ENCODE measurements around the gene ST3GAL6.

The ST3GAL6 gene

DNA sequence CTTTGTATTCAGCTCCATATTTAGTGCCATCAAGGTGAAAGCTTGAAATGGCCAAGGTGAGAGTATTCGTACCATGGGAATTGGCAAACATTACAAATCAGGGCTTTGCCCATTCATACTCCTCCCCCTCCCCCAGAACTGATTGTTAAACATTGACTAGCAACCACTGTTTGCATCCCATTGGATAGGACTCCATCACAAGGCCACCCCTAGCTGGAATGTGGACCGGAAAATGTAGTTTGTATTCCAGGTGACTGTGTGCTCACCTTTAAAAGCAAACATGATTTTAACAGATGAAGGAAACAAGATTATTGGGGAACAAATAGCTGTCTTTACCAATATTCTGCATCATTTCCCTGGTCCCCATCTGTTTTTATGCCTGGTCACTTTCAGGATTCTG, 14.1 kb downstream of the ST3GAL6 start:
- DNase-seq (ENCODE audit: low spot score) = peak; percentile 61

DNA sequence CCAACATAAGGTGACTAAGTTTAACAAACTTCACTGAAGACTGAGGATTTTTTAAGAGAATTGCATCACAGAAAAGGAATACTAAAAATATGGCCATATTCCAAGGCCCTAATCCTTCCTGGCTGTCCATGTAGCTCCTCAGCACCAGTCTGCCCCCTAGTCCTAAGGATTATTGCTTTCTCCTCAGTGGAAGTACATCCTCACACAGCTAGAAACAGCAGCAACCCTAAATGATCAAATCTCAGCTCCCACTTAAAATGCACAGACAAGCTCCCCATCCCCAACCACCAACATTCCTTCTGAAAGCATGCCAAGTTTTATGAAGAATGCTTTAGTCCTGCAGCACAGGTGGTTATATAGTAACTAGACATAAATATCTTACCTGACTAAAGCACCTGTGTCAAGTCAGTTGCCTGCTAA, 14.7 kb downstream of the ST3GAL6 start:
- peak; percentile 75 for DNase-seq (ENCODE audit: low spot score)

DNA sequence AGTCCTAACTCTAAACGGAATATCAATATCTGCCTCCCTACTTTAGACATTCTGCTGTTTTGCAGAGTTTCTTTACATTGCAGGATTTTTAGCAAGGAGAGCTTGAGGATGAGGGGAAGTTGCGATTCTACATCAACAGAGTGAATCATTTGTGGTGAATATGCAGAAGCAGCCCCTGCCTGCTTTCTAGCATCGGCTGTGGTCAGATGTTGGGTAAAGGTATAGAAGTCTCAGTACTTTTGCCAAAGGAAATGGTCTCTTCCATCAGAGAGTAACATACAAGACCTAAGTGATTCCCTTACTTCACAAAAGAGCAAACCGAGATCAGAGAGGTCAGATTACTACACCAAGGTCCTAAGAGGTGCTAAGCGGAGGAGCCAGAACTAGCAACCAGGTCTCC, 15.2 kb downstream of the ST3GAL6 start:
- no peak for DNase-seq (ENCODE audit: low spot score)

DNA sequence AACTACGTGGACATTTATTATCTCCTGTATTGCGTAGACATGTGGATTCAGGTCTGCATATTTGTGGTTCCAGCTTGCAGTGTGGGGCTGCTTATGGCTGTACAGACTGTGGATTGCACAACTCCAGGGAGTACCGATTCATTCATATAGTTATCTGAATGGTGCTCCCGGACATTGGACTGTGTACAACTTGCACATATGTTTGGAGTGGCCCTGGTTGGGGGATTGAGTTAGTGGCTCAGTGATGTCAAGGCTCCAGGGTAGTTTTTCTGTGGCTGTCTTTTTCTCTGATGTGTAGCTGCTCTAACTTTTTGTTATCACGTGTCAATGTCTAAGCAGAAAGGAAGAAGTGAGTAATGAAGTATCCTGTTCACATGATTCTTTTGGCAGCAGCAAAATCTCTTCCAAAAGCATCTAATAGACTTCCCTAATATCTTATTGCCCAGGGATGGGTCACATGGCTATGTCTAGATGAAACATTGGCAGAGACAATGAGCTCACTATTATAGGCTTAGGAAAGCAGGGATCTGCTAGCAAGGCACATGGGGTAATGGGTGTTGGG, 15.8 kb downstream of the ST3GAL6 start:
- peak; percentile 84 for DNase-seq (ENCODE audit: low spot score)

DNA sequence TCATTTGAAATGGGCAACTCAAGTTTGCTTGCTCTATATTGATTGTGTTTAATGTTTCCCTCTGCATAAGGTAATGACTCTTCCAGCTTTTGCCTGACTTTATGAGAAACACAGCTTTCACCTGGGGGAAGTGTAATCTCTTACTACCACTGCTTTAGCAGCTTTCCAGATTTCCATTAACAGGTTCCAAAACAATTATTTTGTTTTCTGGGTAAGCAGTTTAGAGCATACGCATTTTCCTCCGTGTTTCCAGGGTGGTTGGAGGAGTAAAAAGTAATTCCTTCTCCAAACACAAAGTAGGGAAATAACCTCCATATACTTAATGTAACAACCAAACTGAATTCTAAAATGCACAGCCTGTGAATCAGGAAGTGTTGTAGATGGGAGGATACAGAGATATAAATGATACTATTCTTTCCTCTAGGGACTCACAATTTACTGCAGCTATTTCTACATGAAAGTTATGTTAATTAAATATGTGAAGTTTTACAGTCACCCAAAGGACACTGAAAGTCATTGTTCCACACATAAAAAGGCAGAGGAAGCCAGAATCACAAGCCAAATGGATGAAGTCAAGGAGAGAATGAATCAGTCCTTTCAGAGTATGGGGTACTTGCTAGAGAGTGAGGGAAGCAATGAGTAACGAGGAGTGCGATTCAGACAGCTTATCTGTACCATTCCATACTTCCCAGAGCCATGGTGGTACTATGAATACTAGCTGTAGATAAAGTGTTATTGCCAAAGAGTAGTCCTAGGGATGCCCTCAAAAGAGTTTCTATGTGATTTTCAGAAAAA, 16.6 kb downstream of the ST3GAL6 start:
- DNase-seq (ENCODE audit: low spot score) = peak; percentile 53

DNA sequence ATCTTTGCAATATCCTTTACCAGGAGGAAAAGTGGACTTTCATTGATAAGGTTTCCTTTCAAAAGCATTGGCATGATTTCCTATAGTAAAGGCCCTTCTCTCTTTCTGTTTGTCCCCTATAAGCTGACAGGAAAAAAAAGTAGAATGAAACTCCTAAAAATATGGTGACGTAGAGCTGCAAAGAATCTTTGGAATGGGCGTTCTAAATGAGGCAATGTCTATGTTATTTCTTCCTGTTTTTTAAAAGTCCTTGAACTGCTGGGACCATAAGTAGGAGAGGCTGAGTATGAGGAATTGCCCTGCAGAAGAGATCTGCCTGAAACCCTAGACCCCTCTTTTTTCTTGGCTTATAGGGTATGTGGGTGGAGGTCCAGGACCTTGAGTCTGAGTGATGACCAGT, 17.2 kb downstream of the ST3GAL6 start:
- DNase-seq (ENCODE audit: low spot score) = no peak

DNA sequence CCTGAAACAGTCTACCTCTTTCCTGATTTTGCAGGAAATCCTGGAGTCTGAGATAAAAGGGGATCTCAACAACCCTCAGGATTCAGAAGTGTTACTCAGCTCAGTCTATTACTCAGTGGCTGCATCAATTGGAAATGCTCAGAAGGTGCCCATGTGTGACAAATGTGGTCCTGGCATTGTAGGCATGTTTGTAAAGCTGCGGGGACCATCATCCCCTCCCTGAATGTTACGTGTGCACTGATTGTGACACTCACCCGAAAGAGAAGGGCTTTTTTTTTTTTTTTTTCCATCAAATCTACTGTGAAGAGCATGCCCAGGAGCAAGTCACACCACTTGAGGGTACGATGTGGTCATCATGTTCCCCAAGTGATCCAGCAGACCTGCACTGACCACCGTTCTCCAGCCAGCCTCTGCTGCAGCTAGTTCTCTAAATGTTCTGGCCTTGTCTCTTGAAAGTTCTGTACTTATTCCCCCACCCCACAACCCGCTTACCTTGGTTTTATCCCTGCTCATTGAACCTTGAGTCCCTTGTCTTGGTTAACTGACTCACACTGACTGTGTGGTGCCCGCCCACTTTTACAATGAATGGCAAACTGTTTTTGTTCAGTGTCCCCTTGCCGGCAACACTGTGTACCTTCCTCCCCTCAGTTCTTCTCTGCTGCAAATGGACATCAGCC, 19.8 kb downstream of the ST3GAL6 start:
- DNase-seq (ENCODE audit: low spot score) = peak; percentile 90

DNA sequence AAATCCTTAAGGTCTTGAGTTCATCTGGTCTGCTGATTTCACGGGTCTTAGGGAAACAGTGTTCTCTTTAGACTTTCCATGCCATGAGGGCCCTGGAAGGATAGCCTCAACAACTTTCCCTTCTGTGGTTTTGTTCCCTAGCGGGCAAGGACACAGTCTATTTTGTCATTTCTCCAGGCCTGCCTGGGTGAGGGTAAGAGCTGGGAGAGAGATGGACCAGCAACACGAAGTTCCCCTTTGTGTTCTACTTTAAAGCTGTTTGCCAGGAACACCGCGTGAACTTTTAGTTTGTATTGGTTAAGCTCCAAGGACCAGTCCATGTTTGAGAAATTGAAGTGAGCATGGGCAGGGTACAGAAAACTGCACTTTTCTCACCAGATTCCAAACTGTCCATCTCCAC, 20.9 kb downstream of the ST3GAL6 start:
- no peak for DNase-seq (ENCODE audit: low spot score)

DNA sequence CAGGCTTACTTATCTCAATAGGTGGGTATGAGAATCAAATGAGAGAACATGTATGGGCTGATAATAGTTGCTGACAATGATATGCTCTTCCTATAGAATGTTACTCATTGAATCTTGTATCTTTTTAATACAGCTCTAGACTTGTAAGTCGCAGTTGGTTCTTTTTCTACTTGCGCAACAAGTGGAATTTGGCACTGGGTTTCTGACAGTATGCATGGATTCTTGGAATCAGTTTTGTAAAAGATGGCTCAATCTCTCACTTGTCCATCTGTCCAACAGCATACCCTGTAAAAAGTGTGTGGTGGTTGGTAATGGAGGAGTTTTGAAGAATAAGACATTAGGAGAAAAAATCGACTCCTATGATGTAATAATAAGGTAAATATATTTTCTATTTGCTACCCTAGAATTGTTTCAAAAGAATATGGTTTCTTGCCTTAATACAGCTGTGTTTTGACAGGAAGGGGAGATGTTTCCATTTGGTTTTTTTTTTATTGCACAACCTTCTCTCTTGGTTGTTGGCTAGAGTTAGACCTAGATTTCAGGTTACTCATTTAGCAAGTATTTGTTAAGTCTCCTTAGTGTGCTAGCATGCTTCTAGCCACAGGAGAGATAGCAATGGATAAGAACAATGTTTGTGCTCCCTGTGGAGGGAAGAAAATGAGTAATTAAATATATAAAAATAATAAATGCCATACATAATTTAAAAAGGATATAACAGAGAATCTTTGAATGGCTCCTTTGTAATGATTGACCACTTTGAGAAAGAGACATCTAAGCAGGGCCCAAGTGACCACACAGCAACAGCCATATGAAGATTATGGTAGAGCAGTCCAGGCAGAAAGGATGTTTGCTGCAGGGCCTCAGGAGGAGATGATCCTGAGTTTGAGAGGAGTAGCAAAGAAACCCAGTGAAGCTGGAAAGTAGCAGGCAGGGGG, 21.8 kb downstream of the ST3GAL6 start:
- peak; percentile 82 for DNase-seq (ENCODE audit: low spot score)

DNA sequence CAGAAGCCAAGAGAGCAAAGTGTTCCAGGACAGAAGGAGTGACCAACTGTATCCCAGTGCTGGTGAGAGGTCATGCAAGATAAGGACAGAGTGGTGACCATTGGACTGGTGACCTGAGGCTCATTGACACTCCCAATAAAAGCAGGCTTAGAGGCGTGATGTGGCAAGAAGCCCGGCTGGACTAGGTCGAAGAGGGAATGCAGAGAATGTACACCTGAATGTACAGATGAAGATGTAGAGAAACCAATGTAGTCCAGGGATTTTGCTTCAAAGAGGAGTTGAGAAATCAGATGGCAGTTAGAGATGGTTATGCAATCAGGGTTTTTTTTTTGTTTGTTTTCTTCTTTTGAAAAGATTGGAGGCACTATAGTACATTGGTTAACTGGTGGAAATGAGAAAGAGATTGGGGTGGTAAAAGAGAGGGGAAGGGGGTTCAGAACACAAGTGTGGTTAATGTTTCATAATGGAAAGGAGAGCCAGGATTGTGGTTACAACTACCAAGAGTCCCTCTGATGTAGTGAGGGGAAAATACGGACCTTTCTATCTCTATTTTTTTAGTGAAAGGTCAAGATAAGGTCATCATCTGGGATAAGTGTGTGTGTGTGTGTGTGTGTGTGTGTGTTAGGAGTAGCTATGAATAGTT, 23.3 kb downstream of the ST3GAL6 start:
- DNase-seq (ENCODE audit: low spot score) = no peak

DNA sequence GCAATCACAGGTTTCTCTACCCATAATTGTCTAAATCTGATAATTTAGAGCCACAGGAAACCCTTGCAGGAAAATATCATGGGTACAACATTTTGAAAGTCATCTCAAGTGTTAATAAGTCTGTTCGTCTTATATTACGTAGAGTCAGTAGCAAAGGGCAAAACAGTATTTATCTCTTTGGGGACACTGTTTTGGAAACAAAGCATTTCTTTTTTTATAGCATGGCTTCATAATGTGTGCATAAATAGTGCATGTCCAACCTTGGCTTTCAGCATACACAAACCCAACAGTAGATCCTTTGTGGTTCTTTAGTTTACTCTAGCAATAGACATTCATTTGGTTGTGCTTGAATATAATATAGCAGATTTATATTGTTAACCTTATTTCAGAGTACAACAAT, 24.0 kb downstream of the ST3GAL6 start:
- DNase-seq (ENCODE audit: low spot score) = no peak

DNA sequence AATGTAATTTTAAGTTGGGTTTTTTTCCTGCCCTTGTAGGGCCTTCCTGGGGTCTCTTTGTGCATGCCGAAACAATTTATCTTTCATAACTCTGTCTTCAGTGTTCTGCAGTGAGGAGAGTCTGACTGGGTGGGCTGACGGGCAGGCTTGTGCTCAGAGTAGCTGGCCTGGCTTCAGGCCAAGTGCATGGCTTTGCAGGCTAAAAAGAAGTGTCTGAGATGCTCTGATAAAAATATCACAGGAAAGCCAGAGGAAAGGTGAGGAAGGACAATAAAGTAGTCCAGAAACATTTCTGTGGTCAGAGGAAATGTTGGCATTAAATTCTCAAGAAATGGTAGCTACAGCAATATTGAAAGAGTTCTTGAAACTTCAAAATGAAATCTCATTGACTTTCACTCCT, 25.5 kb downstream of the ST3GAL6 start:
- no peak for DNase-seq (ENCODE audit: low spot score)

DNA sequence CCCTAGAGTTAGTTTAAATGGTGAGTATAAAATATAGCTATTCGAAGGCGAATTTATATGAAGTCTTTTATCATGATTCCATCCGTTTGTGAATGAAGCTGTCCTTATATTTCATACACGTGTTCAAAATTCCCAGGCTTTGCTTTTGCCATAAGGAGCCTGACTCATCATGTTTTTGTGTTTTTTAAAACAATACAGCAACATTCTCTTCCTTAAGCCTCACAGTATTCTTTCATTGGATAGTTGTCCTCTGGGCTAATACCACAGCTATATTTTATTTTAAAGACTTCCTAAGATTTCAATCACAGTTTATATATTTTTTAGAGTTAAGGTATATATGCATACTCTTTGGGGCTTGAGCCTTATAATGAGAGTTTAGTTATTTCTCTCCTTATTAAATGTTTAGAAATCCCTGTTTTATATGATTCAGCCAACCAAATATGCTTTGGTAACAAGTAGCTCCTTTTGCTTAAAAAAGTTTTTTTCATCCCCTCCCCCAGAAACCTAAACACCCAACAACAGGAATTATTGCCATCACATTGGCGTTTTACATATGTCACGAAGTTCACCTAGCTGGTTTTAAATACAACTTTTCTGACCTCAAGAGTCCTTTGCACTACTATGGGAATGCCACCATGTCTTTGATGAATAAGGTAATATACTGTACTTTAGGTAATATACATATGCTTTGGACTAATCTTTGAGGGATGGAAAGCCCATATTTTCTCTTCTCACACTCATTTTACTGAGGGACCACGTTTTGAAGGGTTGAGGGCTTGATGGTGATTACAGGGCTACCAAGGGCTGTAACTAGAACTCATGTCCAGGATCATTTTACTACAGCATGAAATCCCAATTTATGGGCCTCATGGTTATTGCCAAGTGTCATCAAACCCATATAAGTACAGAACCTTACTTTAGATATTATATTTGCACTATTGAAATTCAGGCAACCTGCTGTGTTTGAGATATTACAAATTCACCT, 28.5 kb downstream of the ST3GAL6 start:
- peak; percentile 66 for DNase-seq (ENCODE audit: low spot score)

DNA sequence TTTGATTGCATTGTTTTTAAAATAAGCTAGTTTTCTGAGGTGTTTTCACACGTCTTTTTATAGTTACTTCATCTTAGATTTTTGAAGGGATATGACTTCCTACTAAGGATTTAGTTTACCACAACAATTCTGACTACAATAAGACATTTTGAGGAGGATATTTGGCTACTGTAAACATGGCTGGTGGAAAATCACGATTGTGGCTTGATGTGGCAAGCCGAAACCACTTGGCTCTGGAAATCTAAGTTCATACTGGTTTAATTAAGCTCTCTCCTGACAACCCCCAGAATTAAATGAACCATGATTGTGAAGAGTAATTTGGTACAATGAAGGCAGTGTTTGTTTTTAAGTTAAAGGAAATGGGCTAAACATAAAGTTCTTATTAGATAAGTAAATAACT, 30.8 kb downstream of the ST3GAL6 start:
- DNase-seq (ENCODE audit: low spot score) = no peak

DNA sequence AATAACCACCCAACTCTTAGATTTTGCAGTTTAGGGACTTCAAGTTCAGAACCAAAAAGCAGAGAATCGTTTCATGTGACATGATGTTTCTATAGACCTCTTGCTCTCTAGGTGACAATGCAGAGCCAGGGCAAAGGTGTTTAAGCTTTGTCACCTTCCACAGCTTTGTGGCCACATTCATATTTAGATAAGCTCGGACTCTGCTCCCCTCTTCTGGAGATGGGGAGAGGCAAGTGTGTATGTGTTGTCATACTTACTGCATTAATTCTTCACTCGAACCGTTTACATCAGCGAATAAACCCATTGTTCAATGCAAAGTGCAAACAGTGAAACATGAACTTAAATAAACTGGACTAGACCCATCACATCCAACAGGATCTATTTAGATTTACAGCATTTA, 33.2 kb downstream of the ST3GAL6 start:
- DNase-seq (ENCODE audit: low spot score) = no peak

DNA sequence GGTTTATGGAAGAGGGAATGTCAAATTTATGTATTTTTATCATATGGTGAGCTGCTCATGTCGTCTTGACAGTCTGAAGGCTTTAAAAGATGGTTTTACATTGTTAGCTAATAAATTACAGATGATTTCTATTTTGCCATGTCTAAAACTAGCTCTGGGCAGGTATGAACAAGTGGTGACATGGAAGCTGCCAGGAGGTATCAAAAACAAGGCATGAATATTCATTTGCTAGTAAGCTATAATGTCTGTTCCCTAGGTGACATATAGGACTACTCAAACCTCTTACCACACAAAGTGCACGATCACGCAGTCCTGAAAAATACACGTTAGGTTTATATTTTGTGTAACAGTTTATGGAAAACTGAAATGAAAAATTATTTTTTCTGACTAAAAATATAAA, 34.8 kb downstream of the ST3GAL6 start:
- DNase-seq (ENCODE audit: low spot score) = no peak

DNA sequence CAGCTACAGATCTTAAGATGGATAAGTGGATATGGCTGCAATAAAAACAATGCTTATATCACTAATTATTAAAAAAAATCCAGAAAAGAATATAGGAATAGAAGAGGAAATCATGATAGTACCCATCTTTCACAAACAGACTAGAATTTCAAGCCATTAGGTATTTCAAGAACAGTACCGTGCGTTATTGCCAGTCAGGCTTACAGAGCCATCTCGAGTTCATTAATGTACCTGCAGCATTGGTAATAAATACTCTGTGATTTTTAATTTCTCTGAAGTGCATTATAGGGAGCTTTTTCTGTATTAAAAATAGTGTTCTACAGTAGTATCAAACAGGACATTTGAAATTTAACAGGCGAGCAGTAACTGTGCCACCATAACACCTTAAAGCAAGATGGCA, 35.7 kb downstream of the ST3GAL6 start:
- DNase-seq (ENCODE audit: low spot score) = no peak

DNA sequence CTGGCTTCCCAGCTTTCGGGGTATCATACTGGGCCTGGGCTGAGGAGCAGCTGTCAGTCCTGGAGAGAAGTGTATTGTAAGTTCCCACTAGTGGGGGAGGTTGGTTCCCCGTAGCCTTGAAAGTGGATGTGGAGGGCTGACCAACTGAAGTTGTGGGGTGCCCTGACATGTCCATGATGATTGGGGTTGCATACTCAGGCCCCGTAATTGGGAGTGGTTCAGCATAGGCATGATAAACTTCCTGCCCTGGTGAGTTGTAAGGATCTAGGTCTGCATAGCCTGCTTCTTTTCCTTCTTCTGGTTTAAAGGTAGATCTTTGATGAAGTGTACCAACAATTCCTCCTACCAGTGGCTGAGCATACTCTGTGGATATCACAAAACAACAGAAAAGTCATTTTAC, 36.3 kb downstream of the ST3GAL6 start:
- DNase-seq (ENCODE audit: low spot score) = no peak

DNA sequence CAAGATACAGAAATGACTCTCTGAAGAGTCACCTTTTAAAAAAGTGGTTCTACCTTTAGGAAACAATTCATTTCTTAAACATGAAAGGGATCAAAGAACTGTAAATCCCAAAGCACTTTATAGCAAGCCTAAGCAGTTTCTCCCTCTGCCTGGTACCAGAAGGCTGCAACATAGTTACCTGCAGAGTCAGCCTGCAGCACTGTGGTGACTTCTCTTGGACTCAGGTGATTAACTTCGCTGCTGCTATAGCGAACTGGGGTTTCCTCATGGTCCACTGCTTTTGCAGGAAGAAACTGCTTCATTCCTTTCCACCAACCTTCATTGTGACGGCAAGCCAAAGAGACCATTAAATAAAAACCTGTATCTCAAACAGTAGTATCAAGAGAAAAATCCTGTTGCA, 37.3 kb downstream of the ST3GAL6 start:
- DNase-seq (ENCODE audit: low spot score) = peak; percentile 89

DNA sequence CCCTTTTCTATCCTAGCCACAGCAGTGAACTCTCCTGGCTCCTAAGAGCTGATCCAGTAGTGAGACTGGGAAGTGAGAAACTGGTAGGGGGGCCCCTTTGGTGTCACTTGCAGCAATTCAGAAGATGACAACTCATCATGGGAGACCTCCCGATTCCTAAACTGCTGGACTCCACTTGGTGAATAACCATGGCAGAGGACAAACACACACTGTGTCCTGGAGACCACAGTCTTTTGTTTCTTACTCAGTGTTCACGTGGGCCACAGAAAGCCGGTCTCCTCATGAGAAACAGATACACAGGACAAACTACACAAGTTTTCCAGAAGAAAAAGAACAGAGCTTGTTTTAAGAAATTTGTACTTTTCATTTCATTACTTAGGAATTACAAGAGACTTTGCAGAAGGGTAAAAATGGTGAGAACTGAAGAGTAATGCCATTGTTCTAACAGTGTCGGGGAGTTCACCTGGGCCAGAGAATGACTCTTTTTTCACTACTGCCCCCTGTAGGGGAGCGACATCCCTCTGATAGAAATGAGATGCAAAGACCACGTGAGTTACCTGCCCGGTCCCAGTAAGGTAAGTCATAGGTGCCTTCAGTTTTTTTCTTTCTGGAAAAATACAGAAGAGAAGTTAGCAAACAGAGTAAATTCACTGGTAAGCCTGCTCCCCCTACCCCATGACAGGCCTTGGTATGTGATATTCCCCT, 38.1 kb downstream of the ST3GAL6 start:
- no peak for DNase-seq (ENCODE audit: low spot score)

All from kidney tubule cell (primary cell).